Measurements from ENCODE around the gene LIPC.

The LIPC gene

DNA sequence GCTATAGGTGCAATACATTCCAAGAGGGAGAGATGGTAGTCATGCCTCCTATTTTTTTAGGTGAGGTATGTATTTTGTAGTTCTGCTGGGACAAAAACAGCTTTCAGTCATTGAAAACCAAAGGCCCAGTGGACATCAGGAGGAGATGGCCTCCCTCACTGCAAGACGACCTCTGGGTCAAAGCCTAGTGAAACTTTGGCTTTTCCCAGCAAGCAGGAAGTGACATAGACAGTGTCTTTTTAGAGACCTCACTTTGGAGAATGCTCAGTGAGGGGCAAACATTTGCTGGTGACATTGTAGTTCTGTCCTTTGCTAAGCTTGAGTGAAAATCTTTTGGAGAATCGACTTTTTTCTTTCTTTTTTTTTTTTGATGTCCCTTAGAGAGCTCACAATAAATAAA, 27.3 kb downstream of the LIPC start:
- no peak for DNase-seq

DNA sequence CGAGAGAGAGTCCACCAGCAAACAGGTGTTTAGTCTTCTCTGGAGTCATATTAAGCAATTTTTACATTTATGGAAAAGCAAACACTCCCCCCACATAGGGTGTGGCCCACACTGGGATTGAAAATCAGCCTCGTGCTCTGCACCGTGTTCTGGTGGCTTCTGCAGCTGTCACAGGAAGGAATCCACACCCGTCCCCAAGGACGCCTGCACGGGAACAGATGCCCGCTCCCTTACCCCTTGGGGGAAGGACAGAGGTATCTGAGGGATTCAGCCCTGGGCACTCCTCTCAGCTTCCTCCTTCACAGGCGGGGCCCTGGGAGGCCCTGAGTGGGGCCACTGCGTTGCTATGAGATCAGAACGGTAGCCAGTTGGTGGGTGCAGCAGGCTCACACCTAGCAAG, 27.8 kb downstream of the LIPC start:
- DNase-seq, result no peak

DNA sequence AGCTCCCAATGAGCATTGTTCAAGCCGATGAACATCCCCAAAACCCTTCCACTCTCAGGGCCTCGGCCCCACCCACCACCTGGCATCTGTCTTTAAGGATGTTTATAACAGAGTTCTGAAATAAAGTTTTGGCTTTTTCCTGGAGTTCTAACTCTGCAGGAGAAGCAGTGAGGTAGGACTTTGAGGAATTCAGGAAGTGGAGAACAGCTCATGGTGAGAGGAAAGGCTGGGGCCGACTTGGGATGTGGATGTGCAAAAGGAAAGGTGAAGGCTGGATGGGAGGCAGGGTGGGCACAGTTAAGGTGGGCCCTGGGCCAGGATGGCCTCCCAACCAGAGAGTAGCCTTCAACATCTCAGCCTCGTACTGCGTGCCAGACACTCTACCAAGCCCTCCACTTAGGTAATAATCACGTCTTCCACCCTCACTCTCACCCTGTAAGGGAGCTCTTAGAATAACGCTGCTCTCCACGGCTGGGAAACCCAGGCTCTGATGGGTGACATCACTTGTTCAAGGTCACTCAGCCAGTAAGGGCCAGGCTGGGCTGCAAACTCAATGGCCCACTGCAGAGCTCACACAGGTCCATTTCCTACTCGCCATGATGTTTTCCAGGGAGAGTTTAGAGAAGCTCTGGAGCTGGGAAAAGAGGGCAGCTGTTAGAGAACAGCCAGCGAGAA, 28.5 kb downstream of the LIPC start:
- DNase-seq, result no peak

DNA sequence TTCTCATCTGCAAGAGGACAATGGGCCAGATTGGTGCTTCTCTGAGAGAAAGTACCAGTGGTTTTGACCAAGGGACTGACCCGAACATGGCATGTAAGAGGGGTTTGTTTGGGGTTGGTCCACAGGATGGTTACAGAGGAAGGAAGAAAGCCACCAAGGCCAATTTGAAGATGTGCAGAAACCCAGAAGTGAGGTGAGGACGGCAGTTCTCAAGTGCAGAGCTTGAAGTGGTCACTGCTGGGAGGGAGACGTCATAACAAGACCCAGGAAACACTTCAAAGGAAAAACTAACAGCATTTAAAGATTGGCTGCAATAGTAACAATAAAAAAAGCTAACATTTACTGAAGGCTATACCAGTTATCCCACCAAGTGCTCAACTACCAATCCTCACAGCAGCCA, 29.1 kb downstream of the LIPC start:
- DNase-seq, result no peak

DNA sequence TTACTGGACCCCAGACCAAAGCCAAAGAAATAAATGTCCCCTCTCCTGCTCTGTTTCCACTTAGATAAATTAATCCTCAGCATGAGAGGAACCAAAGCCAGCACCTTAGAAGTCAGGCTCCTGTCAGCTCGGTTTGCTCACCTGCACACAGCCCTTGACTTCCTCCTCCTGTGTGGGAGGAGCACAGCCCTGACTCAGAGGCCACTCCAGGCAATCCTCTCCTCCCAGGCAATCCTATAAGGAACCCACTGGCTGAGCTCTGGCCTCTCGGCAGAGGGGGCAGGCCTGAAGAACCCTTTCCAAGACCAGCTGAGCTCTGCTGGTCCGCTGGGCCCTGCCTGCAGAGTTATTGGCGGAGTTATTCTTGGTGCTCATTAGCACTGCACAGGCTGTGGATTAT, 30.8 kb downstream of the LIPC start:
- DNase-seq, result no peak

DNA sequence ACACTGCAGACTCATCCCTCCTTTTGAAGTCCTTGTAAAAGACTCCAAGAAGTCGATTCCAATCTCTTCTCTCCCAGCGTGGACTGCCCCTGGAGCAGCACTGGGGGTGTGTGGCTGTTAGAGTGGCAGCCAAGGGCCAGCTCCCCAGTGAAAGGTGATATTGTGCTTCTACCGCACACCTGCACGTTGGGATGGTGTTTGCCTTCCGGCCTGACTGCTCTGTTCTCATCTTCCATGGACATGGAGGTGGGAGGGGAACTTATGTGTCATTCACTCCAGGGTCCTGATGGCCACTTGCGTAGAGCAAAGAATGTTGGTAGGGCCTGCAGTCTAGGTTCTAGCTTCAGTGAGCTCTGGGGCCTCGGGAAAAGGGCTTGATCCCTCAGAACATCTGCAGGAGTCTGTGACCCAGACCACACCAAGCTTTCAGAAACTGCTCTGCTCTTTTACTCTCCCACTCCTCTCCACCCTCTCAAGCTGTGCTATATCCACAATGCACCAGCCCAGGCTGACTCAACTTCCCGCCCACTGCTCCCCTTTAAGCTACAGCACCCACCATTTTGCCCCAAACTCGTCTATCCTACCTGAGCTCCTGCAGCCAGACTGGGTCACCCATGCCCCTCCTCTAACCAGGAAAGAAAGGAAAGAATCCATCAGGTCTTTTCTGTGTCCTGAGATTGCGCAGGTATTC, 31.3 kb downstream of the LIPC start:
- no peak for DNase-seq

- no peak for DNase-seq
Measured at GRCh38 chr15:58463815-58464650, 32.2 kb downstream of the LIPC start.

DNA sequence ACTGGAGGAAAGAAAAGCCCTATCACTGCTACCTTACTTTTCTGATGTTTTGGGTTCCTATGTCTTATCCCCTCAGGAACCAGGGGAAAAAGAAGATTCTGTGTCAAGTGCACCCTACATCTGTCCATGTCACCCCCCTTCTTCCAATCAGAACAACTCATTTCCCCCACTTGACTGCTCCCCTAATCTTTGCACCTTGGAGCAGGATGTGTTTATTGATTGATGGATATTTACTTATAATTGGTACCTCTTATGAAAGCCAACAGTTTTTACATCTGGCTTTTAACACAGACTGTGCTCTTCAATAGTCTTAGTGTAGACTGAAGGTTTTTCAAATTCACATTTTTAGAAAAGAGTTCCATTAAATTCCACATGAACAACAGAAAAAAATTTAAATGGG, 33.3 kb downstream of the LIPC start:
- DNase-seq, result no peak

GRCh38 chr15:58465866-58466517, 34.2 kb downstream of the LIPC start:
- DNase-seq, result no peak

- no peak for DNase-seq
Measured at GRCh38 chr15:58466566-58466965, 34.8 kb downstream of the LIPC start.

DNA sequence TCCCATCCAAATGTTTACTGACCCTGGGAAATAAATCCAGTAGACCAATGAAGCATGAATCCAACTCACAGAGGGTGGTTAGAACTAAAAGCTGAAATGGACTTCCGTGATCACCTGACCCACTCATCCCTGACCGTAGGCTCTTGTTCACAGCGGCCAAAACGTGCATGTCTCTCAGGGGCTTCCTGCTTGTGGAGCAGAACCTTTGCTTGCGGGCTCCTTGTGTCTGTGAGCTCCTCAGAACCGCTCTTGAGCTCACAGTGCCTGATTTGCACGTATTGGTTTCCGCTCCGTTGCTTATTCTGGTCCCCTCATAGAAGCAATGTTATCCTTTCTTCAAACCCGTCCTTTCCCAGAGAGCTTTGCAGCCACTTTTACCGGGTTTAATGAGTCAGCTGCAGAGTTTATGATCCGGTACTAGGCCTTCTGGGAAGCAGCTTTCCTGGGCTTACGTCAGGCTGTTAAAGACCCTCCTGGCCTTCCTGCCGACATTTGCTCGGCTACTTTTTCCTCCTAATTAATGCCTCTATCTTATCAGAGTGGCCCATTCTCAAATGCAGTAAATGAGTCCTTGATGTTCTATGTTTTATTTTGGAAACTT, 35.4 kb downstream of the LIPC start:
- peak in 1 of 2 experiments; percentile 13 for DNase-seq

DNA sequence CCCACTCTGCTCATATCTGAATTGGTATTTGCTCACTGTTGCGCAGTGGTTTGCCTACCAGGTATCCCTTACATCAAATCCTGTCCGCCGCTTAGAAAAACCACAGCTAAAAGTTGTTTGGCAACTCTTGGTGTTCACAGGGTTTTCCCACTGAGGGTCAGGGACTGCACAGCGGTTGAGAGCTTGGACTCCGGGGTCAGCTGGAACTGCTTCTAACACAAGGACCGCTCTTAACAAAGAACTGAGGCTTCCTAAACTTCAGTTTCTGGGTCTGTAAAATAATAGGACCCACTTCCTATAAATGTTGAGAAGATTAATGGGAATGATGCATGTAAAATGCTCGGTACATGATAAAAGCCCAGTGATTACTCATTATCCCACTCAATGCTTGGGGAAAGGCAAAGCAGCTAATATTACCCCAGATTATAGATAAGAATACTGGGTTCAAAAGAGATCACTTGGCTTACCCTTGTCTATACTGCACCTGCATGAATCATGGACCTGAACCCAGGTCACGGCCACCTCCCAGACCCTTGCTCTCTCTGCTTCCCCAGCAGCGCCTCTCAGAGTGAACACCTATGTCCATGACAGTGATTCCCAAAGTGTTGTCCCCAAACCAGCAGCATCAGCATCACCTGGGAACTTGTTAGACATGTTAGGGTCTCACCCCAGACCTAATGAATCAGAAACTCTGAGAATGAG, 36.1 kb downstream of the LIPC start:
- no peak for DNase-seq

DNA sequence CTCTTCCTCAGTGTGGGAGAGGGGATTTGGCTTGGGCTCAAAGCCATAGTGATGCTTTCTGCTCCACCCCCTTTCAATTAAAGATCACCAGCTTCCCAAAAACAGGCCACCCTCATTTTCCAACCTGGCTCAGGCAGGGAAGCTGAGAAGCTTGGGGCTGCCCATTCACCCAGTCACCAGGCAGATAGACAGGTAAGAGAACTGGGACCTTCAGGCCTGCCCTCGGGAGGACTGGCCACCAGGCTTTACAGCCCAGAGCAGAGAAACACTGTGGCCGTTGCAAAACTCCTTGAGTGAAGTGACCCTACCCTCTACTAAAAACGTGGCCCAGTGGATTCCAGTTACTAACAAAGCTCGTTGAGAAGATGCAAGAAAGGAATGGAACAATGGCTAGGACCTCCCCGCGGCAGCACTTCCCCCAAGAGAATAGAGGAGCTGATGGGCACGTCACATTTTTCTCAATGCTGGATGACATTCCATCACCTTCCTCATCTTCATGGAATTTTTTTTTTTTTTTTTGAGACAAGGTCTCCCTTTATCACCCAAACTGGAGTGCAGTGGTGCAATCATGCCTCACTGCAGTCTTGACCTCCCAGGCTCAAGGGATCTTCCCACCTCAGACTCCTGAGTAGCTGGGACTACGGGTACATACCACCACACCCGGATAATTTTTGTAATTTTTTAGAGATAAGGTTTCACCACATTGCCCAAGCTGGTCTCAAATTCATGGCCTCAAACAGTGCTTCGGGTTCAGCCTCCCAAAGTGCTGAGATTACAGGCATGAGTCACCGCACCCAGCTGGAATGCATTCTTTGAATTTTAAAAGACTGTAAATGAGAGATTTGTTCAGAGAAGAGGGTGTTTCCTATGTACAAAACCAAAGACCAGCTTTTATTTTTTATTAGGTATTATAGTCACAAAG, 37.9 kb downstream of the LIPC start:
- DNase-seq, result peak in 1 of 2 experiments; percentile 33

DNA sequence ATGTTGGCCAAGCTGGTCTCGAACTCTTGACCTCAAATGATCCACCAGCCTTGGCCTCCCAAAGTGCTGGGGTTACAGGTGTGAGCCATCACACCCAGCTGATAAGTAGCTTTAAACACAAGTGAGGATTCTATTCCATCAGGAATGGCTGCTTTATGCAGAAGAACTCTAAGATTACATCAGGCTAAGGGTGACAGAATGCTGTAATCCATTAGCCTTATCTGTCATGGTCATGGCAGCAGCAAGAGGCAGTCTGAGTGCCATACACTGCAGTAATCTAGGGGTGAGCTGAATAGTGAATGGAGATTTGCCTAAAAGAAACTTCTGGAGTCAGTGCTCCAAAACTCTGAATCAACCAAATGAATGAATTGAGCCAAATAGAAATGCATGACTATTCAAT, 39.6 kb downstream of the LIPC start:
- no peak for DNase-seq

DNA sequence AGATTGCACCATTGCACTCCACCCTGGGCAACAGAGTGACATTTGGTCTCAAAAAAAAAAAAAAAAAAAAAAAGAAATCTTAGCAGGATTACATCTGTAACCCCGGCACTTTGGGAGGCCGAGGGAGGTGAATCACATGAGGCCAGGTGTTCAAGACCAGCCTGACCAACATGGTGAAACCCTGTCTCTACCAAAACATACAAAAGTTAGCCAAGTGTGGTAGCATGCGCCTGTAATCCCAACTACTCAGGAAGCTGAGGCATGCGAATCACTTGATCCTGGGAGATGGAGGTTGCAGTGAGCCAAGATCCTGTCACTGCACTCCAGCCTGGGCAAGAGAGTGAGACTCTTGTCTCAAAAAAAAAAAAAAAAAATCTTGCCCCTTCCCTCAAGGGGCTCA, 40.4 kb downstream of the LIPC start:
- no peak for DNase-seq

DNA sequence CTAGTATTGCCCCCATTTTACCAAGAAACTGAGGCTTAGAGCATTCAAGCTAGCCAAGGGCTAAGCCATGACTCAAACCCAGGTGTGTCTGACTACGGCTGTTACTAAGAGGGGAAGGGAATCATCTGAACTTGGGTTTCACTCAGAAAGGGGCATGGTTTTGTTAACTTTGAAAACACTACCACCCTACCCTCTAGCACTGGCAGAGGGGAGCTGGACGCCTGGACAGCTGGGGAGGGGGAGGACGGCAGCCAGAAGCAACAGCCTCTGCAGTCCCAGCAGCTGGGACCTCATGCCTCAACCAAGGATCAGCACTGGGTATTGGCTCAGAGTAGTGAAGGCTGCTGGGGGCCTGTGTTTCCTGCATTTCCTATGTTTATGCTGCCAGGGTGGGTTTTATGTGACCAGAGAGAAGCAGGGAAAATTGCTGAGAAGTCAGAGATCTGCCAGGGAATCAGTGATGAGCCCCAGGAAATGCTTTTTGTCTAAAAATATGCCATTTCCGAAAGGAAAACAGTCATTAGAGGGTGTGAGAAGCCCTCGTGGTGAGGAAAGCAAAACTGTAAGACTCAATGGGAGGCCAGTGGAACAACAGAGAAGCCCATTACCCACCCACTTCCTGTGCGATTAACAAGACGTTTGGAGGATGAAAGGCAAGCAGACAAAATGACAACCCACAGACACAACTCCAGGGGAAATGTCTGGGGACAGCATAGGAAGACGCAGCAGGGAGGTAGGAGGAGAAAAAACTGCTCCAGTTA, 41.2 kb downstream of the LIPC start:
- DNase-seq, result no peak

DNA sequence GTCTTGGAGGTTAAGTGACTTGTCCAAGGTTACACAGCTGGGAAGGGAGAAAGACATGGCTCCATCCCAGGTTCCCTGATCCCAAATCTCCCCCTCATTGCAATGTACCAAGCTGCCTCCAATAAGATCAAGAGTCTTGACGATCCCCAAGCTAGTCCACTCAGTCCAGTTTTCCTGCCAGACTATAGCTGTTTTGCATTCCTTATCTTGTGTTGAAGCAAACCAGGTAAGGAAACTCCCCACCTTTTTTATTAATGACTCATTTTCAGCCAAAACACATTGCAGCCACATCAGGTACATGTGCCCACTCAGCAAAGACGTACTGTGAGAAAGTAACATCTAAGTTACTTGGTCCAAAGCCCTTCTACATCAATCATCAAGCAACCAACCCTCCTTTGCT, 41.9 kb downstream of the LIPC start:
- DNase-seq, result no peak

GRCh38 chr15:58474741-58475323, 43.0 kb downstream of the LIPC start:
- no peak for DNase-seq

DNA sequence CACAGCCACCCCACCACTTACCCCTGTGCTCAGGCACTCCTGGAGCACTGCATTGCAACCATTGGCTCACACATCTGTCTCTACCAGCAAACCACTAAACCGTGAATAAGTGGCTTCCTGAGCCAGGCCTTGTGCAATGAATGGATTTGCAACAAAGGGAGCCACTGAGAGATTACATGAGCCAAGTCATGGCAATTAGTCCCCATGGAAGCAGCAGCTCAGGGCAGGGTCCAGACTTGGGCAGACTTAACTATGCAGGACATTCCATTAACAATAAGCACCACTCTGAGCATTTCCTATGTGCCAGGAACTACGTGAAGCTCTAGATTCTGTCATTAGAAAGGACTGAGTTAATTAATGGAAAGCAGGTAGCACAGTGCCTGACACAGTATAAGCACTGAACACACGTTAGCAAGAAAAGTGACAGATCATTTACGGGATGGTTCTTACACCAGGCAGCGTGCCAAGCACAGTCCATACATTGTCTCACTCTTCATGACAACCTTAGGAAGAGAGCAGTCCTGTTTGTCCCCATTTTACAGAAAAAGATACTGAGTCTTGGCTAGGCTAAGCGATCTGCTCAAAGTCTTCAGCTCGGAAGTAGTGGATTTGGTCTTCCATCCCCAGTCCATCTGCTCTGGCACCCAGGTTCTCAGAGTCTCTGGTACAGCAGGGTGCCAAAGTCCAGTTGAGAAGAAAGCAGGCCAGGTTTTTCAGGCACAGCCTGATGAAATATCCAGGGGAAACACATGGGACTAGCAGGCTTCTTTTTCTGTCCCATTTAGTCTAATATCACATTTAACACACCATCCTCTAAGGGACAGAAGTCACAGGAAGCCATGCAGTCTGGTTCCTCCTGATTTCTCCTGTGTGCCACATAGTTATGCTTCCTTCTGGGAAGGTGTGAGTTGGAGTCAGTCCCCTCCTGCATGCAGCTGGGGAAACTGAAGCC, 44.1 kb downstream of the LIPC start:
- peak in 1 of 2 experiments; percentile 62 for DNase-seq
